Loucy (cell line): ENCODE data around the gene NDUFV2.

Experiments
- CTCF ChIP-seq: fragments of 200-600 bp; sonication (generic); conservative IDR thresholded peaks from 2 replicates; pipeline ENCODE4 v1.5.1; 2014; ENCODE audit warnings: mild to moderate bottlenecking, antibody characterized with exemption, low read length
- EZH2phosphoT487 ChIP-seq: fragments of 200-600 bp; IDR thresholded peaks from 2 replicates; pipeline ENCODE4 v1.6.1; 2018; ENCODE audit warnings: antibody characterized with exemption, mild to moderate bottlenecking, moderate library complexity, borderline replicate concordance

DNA sequence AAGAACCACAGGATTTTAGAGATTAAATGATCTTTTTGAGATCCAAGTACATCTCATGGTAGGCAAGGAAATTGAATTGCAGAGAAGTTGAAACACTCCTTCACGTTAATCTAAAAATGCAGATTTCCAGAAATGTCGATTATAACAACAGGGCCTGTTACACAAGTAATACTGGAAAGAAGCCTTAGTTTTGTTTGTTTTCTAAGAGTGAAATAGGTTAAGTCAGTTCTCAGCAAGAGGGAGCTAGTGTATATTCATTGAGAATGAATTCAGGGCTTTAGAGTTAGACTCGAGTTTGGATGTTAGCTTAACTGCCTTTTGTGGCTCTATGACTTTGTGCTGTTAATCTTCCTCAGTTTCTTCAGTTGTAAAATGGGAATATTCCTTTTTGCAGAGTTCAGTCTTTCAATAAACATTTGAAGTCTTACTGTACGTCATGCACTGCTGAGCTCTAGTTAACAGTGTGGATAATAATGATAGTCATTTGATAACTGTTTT is 926 bp downstream of the NDUFV2 start:
- peak; percentile 36; the same call in 1 of the 2 replicates for TF ChIP-seq CTCF
- TF ChIP-seq EZH2phosphoT487, result no peak
